Hematopoietic multipotent progenitor cell (in vitro differentiated cells): ENCODE results near the gene HSBP1L1. TPM values are rescaled to one million over a fixed set of nuclear protein-coding genes. Genes with fewer than 3 reads are reported as not detected.
A peak's percentile ranks its signal among the peaks of the same experiment; 100 is the strongest.
"Not testable (repeated sequence)": the region's sequence is repeated elsewhere in the genome, so short reads cannot be mapped to it uniquely, and the experiment has no call there.

Source experiments
- DNase-seq, 3 donors: peaks; one replicate each; pipeline ENCODE4 v3.0.0-alpha.2; 2011 to 2015; ENCODE audit warnings: low read depth in 2 of 3, low spot score in 2 of 3
- total RNA-seq: library from RNA; depleted of rRNA; stranded (reverse); fragments of >200 nt; gene quantifications from one replicate; pipeline ENCODE4 v1.2.3, GENCODE V29; 2012

HSBP1L1 gene
- total RNA-seq, 1 donor, result 6.2 TPM

- no peak for DNase-seq
These were observed 16.1 kb downstream of the HSBP1L1 start for GRCh38 chr18:79980585-79980984.

DNA sequence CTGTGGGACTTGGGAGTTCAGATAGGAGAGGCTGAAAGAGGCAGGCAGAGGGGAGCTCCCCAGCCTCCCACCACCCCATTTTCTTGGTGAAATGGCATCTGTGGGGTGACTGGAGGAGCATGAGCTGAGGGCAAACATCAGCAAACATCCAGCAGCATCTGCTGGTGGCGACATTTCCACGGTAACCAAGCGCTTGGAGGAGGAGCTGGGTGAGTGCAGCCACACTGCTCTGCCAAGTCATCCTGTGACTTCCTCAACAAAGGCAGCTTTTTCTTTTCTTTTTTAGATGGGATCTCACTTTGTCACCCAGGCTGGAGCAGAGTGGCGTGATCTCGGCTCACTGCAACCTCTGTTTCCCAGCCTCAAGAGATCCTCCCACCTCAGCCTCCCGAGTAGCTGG is 18.3 kb downstream of the HSBP1L1 start:
- peak in 2 of 3 donors; percentile 76 to 85 for DNase-seq

GRCh38 chr18:79983253-79983652 is 18.8 kb downstream of the HSBP1L1 start:
- peak in 1 of 3 donors; percentile 11 for DNase-seq

GRCh38 chr18:79983793-79984192 is 19.4 kb downstream of the HSBP1L1 start:
- DNase-seq, result no peak

DNA sequence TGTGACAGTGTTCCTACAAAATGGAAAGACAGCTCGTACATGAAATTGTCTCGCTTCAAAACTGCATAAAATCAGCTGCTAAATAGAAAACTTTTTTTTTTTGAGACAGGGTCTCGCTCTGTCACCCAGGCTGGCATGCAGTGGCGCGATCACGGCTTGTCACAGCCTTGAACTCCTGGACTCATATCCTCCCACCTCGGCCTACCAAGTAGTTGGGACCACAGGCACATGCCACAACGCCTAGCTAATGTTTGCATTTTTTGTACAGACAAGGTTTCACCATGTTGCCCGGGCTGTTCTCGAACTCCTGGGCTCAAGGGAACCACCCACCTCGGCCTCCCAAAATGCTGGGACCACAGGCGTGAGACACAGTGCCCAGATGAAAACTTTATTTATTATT is 20.7 kb downstream of the HSBP1L1 start:
- no peak for DNase-seq

GRCh38 chr18:79986726-79987125 is 22.3 kb downstream of the HSBP1L1 start:
- no peak for DNase-seq

DNA sequence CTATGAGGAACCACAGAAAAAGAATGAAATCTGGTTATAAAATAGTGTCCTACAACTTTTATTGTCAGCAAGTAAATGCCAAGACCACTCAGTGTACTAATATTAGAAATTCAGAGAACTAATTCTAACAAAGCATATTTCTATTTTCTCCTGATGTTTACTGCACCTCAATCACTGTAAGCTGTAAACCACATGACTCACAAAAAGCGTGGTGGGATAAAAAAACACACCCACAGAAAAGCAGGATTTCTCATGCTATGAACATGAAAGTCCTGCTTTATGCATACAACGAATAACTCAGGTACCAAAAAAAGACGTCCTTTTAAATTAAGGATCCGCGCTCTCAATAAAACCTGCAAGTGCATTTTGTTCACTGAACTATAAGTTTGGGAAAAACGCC is 23.1 kb downstream of the HSBP1L1 start:
- no peak for DNase-seq

GRCh38 chr18:79988071-79988450 is 23.6 kb downstream of the HSBP1L1 start:
- DNase-seq, result peak; percentile 32 to 77 (median 73)

GRCh38 chr18:79988451-79989194 is 24.2 kb downstream of the HSBP1L1 start, which contains the start of gene TXNL4A:
TSS of gene TXNL4A (minus strand) at chr18:79988563. CDS start at chr18:79988392, 171 bp downstream.
- DNase-seq, result peak; percentile 77 to 86 (median 83)

DNA sequence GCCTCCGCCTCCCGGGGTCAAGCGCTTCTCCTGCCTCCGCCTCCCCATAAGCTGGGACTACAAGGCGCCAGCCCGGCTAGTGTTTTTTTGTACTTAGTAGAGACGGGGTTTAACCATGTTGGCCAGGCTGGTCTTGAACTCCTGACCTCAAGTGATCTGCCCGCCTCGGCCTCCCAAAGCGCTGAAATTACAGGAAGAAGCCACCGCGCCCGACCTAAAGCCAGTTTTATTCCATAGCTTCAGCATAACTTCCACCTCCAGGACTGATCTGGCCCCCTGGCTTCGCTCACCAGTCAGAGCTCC is 24.7 kb downstream of the HSBP1L1 start:
- DNase-seq, result no peak

DNA sequence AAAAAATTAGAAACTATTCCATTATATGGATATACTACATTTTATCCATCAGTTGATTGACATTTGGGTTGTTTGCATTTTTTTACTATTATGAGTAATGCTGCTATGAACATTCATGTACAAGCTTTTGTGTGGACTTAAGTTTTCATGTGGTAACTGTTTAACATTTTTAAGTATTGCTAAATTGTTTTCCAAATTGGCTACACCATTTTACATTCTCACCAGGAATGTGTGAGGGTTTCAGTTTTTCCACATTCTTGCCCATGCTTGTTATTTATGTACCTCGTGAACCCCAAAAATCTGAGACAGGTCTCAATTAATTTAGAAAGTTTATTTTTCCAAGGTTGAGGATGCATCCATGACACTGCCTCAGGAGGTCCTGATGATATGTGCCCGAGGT is 27.1 kb downstream of the HSBP1L1 start:
- DNase-seq, result no peak

GRCh38 chr18:79999701-80000100 is 35.3 kb downstream of the HSBP1L1 start:
- not testable (repeated sequence) for DNase-seq

- no peak for DNase-seq
These were observed 36.4 kb downstream of the HSBP1L1 start for GRCh38 chr18:80000877-80001276.

DNA sequence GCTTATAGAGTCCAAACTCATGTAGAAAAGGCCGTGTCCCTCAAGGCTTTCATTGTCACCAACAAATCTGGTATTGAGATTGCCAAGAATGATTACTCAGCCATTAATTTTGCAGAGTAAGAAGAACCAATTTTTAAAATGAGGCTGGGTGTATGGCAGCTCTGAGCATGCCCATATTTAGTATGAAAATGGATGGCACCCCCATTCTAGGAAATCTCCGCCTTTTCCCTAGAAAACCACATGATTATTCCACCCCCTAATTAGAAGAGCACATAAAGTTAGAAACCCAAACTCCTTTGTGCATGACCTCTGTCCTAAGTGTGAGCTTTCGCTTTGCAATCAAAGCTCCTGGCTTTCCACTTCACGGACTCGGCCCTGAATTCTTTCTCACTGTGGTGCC is 38.0 kb downstream of the HSBP1L1 start:
- DNase-seq, result no peak

- DNase-seq, result no peak
These were observed 40.3 kb downstream of the HSBP1L1 start for GRCh38 chr18:80004600-80005342.

DNA sequence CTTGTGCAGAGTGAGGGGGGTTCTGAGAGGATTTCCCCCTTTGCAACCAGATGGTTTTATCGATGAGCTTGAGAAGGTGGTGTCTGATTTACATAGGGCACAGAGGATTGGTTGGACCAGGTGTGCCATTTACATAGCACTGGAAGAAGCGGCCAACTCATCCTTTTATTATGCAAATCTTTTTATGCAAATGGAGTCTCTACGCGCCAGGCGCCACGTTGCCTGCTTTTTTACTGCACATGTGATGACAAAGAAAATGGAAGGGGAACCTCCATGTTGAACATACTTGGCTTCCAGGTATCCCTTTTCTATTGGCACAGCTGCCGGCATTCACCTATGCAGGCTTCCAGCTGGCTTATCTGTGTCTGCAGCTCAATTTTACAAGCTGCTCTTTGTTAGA is 42.3 kb downstream of the HSBP1L1 start:
- no peak for DNase-seq

DNA sequence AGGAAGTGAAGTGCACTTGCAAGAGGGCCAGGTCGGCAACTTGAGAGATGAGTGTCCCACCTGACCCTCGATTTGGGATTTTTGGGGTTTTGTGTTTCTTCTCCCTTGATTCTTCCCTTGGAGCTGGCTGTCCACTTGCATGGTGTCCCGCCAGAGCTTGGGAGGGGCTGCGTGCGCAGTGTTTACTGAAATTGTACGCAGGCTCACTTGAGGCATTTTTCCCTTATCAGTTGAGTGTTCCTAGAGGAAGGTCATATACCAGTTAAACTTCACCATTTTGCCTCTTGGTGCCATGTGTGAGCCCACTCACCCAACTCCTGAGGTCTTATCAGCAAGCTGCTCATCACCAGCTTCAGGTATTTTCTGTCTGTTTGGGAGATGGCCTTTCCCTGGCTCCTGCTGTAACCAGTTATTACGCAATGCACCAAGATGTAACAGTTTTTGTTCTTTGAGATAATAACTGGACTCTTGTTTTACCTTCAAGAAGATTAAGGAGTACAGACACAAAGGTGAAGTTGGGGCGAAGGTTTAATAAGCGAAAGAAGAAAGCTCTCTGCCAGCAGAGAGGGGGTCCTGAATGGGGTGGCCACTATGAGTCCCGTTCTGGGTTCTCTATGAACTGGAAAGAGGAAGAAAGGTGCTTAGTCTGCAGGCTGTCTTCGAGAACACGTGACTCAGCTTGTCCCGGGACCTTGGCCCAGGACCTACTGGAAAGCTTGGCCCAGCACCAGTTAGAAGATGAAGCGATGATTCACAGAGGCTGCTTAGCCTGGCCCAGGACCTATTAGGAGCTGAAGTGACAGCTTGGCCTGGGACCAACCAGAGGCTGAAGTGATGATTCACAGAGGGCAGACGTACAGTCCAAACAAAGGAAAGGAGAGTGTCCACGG is 45.5 kb downstream of the HSBP1L1 start:
- DNase-seq, result no peak

DNA sequence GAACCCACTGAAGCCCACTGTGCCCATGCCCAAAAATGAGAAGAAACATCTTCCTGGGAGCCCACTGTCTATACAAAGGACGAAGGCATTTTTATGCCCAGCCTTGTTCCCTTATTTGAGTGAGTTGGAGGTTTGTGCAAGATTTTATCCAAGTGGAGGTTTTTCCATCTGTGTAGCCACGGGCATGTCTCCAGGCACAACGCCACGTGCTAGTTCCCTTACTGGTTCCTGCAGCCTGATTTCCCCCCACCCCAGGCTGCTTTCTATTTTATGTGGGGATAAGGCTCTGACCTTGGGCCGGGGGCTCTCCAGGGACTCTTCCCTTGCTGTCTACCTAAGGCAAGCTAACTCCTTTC is 46.1 kb downstream of the HSBP1L1 start:
- no peak for DNase-seq

DNA sequence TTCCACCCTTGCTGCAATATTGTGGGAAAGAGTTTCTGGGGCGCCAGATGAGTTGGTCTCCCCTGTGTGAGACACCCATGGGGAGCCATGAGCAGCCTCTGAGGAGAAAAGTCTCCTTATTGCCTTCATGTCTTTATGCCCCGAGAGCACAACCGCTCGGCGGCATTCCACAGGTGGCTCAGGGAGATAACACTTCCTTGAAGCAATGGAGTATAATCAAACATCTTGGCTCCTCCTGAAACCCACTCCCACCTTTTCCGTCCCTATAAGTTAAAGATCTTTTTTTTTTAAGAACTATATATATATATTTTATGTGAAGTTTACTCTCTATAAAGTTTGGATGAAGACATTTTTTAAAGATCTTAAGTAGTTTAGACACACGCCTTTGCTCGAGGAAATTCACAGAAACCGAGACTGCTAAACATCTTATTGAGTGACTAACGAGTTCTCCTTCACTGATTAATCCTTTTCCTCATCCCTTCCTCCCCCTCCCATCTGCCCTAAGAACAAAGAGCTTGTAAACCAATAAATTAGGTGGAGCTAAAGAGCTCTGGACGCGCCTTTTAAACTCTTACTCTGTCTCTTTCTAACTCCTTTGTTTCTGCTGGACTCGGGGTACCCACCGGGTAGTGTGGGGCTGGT is 47.2 kb downstream of the HSBP1L1 start:
- DNase-seq, result not testable (repeated sequence)

DNA sequence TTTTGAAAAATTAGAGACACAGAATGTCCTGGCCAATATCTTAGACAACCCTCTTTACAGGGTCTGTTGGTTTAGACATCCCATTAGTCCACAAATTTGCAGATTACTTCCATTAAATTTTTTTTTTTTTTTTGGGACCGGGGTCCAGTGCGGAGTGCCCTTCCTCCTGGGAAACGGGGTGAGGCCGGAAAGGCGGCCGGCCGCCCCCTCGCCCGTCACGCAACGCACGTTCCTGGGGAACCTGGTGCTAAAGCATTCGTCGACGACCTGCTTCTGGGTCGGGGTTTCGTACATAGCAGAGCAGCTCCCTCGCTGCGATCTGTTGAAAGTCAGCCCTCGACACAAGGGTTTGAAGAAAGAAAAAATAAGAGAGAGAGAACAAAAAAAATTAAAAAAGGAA is 48.3 kb downstream of the HSBP1L1 start:
- no peak for DNase-seq
